Measurements from ENCODE around the gene NOXO1. TPM values are rescaled to one million over a fixed set of nuclear protein-coding genes. Genes with fewer than 3 reads are reported as not detected.

NOXO1 gene, protein sequence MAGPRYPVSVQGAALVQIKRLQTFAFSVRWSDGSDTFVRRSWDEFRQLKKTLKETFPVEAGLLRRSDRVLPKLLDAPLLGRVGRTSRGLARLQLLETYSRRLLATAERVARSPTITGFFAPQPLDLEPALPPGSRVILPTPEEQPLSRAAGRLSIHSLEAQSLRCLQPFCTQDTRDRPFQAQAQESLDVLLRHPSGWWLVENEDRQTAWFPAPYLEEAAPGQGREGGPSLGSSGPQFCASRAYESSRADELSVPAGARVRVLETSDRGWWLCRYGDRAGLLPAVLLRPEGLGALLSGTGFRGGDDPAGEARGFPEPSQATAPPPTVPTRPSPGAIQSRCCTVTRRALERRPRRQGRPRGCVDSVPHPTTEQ
- under 1 TPM in 3 of 6 experiments, not detected in 3; 0.28 to 0.46 (median 0.45) TPM for total RNA-seq (2021; fragmentation: NEBNext Ultra II Directional; extraction: Animal tissue kit (Norgen Biotek cat#: 25700))
- long read RNA-seq, result 0 reads

DNA sequence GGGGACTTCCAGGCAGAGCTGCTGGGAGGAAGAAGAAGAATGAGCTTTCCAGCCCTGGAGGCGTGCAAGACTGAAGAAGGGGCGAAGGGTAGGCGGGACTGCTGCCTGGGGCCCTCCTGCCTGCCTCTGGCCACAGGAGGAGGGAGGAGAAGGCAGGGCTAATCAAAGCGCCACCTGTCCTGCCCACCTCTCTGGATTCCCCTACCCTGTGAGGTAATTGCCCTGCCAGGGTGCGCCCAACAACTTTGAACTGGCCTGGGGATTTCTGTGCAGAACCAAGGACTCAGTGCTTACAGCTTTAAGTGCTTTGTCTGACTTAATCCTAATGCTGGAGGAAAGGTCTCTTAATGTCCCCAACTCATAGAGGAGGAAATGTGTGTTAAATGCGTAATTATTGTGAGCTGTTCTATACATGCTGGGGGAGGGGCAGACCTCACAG, at the start of gene NOXO1:
Gene NOXO1 (minus strand): TSS at position 72 of the 439 bp plus-strand sequence. CDS start 290 bp downstream, outside the sequence.
- Mint-ChIP-seq H3K4me3 (no peak within 1 kb of the TSS), H3K27ac (no peak within 1 kb of the TSS), H3K27me3 (ENCODE audit: insufficient read depth) (peaks cover 12% of the 10 kb centered on the region), H3K4me1 (ENCODE audit: low read depth) (peaks cover 16% of the 10 kb centered on the region), H3K36me3 (ENCODE audit: low read depth) (0 out of 2 replicates have a peak, but pooled peaks cover 1% of the 10 kb centered on the region), H3K9me3 (no peaks in the 10 kb centered on the region)
- DNase-seq, result no peak
- TF ChIP-seq, protein P1, sequence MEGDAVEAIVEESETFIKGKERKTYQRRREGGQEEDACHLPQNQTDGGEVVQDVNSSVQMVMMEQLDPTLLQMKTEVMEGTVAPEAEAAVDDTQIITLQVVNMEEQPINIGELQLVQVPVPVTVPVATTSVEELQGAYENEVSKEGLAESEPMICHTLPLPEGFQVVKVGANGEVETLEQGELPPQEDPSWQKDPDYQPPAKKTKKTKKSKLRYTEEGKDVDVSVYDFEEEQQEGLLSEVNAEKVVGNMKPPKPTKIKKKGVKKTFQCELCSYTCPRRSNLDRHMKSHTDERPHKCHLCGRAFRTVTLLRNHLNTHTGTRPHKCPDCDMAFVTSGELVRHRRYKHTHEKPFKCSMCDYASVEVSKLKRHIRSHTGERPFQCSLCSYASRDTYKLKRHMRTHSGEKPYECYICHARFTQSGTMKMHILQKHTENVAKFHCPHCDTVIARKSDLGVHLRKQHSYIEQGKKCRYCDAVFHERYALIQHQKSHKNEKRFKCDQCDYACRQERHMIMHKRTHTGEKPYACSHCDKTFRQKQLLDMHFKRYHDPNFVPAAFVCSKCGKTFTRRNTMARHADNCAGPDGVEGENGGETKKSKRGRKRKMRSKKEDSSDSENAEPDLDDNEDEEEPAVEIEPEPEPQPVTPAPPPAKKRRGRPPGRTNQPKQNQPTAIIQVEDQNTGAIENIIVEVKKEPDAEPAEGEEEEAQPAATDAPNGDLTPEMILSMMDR (IDR thresholded peaks at IDR 0.05), result no peak

DNA sequence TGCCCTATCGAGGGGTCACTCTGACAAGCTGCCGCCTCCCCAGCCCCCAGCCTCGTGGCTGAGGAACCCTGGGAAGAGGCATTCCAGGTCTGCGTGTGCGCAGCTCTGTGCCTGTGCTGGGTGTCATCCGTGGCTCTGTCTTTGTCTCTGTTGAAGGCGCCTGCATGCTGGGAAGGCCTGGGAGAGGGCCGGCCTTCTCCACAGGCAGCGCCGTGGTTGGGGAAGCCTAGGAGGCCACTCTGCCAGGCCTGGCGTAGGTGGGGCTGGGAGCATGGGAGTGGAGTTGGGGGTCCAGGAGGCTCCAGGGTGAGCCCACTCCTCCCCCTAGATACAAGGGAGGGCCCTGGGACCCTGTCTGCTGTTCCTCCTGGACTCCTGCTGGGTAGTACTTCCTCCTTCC, 48.8 kb upstream of the NOXO1 start:
- no peak overlapping the region for H3K27ac Mint-ChIP-seq
- H3K4me3 Mint-ChIP-seq, result no peak overlapping the region
- peaks cover 1% of the 10 kb centered on the region for H3K27me3 Mint-ChIP-seq (ENCODE audit: insufficient read depth)
- peaks cover 28% of the 10 kb centered on the region for H3K4me1 Mint-ChIP-seq (ENCODE audit: low read depth)
- DNase-seq, result no peak
- TF ChIP-seq, protein P1 (IDR thresholded peaks at IDR 0.05), result no peak; the same call in 1 of the 2 replicates
- H3K36me3 Mint-ChIP-seq (ENCODE audit: low read depth), result no peaks in the 10 kb centered on the region
- H3K9me3 Mint-ChIP-seq, result no peaks in the 10 kb centered on the region

DNA sequence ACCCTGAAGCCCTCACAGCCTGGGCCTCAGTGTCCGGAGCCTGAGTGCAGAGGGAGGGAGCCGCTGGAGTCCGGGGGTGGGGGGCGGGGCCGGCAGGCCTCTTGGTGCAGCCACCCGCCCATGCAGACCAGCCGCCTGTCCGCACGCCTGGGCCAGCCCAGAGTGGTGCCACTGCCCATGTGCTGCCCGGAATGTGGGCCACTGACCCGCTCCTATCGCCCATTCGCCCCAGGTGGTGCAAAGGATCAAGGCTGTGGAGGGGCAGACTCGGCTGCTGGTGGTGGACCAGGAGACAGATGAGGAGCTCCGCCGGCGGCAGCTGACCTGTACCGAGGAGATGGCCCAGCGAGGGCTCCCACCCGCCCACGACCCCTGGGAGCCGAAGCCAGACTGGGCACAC, 48.1 kb upstream of the NOXO1 start:
- Mint-ChIP-seq H3K4me1 (ENCODE audit: low read depth) (peaks cover 25% of the 10 kb centered on the region), H3K9me3 (no peaks in the 10 kb centered on the region), H3K27ac (no peak overlapping the region), H3K4me3 (no peak overlapping the region), H3K36me3 (ENCODE audit: low read depth) (no peaks in the 10 kb centered on the region), H3K27me3 (ENCODE audit: insufficient read depth) (peaks cover 1% of the 10 kb centered on the region)
- TF ChIP-seq, protein P1 (IDR thresholded peaks at IDR 0.05), result no peak
- no peak for DNase-seq

DNA sequence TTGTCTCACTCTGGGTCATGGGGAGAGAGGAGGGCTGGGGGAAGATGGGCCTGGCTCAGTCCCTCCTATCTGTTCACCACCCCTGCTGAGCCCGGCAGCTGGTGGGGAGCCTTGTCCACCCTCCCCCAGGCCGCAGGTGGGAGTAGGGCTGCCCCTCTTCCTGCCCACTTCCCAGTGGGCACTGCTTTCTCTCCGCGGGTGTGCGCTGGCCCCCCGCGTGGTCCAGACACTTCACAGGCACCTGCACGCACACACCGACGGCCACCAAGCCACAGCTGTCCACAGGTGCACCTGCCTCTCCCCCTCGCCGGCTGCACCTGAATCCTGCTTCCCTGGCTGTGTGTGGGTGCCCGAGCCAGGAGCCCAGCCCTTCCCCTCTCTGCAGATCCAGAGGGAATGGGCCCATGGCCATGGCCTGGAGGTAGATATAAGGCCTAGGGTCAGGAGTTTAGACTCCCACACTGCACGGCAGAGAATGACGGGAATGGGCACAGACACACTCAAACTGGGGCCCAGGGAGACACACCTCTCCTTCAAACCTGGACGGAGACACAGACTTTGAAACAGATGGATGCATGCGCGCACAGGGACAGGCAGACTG, 47.5 kb upstream of the NOXO1 start:
- no peak for DNase-seq
- Mint-ChIP-seq H3K4me3 (peak overlapping the region; percentile 93; the same call in 1 of the 2 replicates), H3K4me1 (ENCODE audit: low read depth) (peaks cover 29% of the 10 kb centered on the region), H3K9me3 (no peaks in the 10 kb centered on the region), H3K27ac (no peak overlapping the region), H3K36me3 (ENCODE audit: low read depth) (no peaks in the 10 kb centered on the region), H3K27me3 (ENCODE audit: insufficient read depth) (peaks cover 1% of the 10 kb centered on the region)
- TF ChIP-seq, protein P1 (IDR thresholded peaks at IDR 0.05), result no peak

DNA sequence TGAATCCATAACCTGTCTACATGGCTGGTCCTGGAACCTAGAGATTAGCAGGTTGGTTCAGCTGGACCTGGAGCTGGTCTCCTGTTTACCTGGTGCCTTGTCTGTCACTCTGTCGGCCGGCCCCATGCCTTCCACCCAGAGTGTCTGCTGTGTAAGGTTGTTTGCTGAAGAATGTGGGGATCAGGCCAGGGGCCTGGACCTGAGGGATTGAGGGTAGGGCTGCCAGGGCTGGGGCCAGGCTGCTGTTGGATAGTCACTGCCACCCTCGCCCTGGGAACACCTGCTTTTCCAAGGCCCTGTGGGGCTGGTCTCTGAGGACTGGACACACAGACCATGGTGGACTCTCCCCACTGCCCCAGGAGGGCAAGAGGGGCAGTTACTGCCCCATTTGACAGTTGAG, 46.9 kb upstream of the NOXO1 start:
- TF ChIP-seq, protein P1 (IDR thresholded peaks at IDR 0.05), result no peak
- H3K36me3 Mint-ChIP-seq (ENCODE audit: low read depth), result no peaks in the 10 kb centered on the region
- DNase-seq, result no peak
- H3K4me1 Mint-ChIP-seq (ENCODE audit: low read depth), result peaks cover 33% of the 10 kb centered on the region
- no peak overlapping the region for H3K27ac Mint-ChIP-seq
- peak overlapping the region; percentile 93 for H3K4me3 Mint-ChIP-seq
- H3K9me3 Mint-ChIP-seq, result no peaks in the 10 kb centered on the region
- H3K27me3 Mint-ChIP-seq (ENCODE audit: insufficient read depth), result peaks cover 1% of the 10 kb centered on the region

All from HFFc6 (cell line).